Measurements from ENCODE around the gene TRMT11. TPM values are rescaled to one million over a fixed set of nuclear protein-coding genes. Genes with fewer than 3 reads are reported as not detected.
"Not testable (repeated sequence)": the region's sequence is repeated elsewhere in the genome, so short reads cannot be mapped to it uniquely, and the experiment has no call there.

Gene TRMT11
- polyA plus RNA-seq, 10 donors, result 9.8 to 18.0 (median 15.8) TPM

GRCh38 chr6:125991653-125992052 lies 5.3 kb downstream of the TRMT11 start:
- DNase-seq, result no peak

- no peak for DNase-seq
These were observed 8.5 kb downstream of the TRMT11 start for GRCh38 chr6:125994670-125995488.

- peak; percentile 50 to 80 (median 63) for DNase-seq
These were observed 9.7 kb downstream of the TRMT11 start for GRCh38 chr6:125995972-125996580.

- no peak for DNase-seq
These were observed 16.7 kb downstream of the TRMT11 start for GRCh38 chr6:126002755-126003679.

- DNase-seq, result no peak
These were observed 21.5 kb downstream of the TRMT11 start for GRCh38 chr6:126007800-126008199.

- no peak for DNase-seq
These were observed 23.7 kb downstream of the TRMT11 start for GRCh38 chr6:126010040-126010439.

- peak in 1 of 3 donors; percentile 44 for DNase-seq
These were observed 29.5 kb downstream of the TRMT11 start for GRCh38 chr6:126015863-126016262.

GRCh38 chr6:126016591-126016990 lies 30.3 kb downstream of the TRMT11 start:
- DNase-seq, result no peak

GRCh38 chr6:126017668-126018067 lies 31.3 kb downstream of the TRMT11 start:
- DNase-seq, result no peak

- DNase-seq, result no peak
These were observed 34.1 kb downstream of the TRMT11 start for GRCh38 chr6:126020305-126021050.

GRCh38 chr6:126023474-126023873 lies 37.1 kb downstream of the TRMT11 start:
- DNase-seq, result not testable (repeated sequence)

- no peak for DNase-seq
These were observed 39.7 kb downstream of the TRMT11 start for GRCh38 chr6:126026001-126026400.

GRCh38 chr6:126027601-126028000 lies 41.3 kb downstream of the TRMT11 start:
- DNase-seq, result no peak

GRCh38 chr6:126030045-126030444 lies 43.7 kb downstream of the TRMT11 start:
- no peak for DNase-seq

GRCh38 chr6:126033696-126034095 lies 47.4 kb downstream of the TRMT11 start:
- peak; percentile 62 to 83 (median 73) for DNase-seq

- DNase-seq, result no peak
These were observed 48.3 kb downstream of the TRMT11 start for GRCh38 chr6:126034656-126035055.

- DNase-seq, result no peak
These were observed 49.4 kb downstream of the TRMT11 start for GRCh38 chr6:126035764-126036163.

GRCh38 chr6:126038234-126038633 lies 51.9 kb downstream of the TRMT11 start:
- no peak for DNase-seq

GRCh38 chr6:126039284-126039683 lies 52.9 kb downstream of the TRMT11 start:
- no peak for DNase-seq

- DNase-seq, result no peak
These were observed 54.1 kb downstream of the TRMT11 start for GRCh38 chr6:126040394-126040793.

GRCh38 chr6:126040826-126041225 lies 54.5 kb downstream of the TRMT11 start:
- DNase-seq, result no peak
